ENCODE results near the gene TXLNB. TPM values are rescaled to one million over a fixed set of nuclear protein-coding genes. Genes with fewer than 3 reads are reported as not detected.

Gene TXLNB
- total RNA-seq, 1 experiment from 2014 or later, result 0.22 TPM

DNA sequence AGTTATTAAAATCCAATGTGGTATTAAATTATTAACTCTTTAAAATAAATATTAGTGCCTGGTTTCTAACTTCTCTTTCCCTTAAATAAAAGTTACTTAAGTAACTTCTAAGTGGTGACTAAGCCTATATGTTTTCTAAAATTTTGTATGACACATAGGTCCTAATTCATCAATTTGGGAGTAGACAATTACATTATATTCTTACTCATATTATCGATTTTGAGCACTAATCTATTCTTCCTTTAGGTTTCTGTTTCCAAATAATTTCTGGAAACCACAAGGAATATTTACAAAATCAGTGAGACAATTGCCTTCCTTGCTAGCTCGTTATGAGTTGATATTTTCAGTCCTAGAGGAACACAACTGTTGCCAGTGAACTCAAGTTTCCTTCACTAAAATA is 28.3 kb upstream of the TXLNB start:
- no peaks in the 10 kb centered on the region for H3K27me3 ChIP-seq (ENCODE audit: low read length)
- CTCF ChIA-PET, result no interaction called here
- ATAC-seq (no peak), DNase-seq (no peak)
- H3K4me2 ChIP-seq (ENCODE audit: low read length), result no peak overlapping the region
- H3K79me2 ChIP-seq (ENCODE audit: low read length), result no peaks in the 10 kb centered on the region
- H3K4me1 ChIP-seq (ENCODE audit: insufficient read depth, low read length), result peaks cover 9% of the 10 kb centered on the region; the same call in 1 of the 2 replicates
- POLR2A ChIA-PET (ENCODE audit: unreplicated experiment), result no interaction called here
- H3F3A ChIP-seq (ENCODE audit: low read length, unreplicated experiment), result no peaks in the 10 kb centered on the region
- no peak overlapping the region for H3K4me3 ChIP-seq (ENCODE audit: low read length)
- H2AFZ ChIP-seq (ENCODE audit: low read length), result no peak overlapping the region
- no peaks in the 10 kb centered on the region for H3K36me3 ChIP-seq (ENCODE audit: low read depth, low read length)
- no peaks in the 10 kb centered on the region for H3K9me3 ChIP-seq (ENCODE audit: low read length)
- intact Hi-C loops (cut with micrococcal nuclease), result no loop called here
- H3K9ac ChIP-seq (ENCODE audit: low read length), result no peak overlapping the region
- no peak for TF ChIP-seq EZH2 (IDR thresholded peaks at IDR 0.05; ENCODE audit: low read length, unreplicated experiment)
- TF ChIP-seq EZH2phosphoT487 (IDR thresholded peaks at IDR 0.05; ENCODE audit: borderline replicate concordance, low read length), result no peak
- TF ChIP-seq, protein P1, sequence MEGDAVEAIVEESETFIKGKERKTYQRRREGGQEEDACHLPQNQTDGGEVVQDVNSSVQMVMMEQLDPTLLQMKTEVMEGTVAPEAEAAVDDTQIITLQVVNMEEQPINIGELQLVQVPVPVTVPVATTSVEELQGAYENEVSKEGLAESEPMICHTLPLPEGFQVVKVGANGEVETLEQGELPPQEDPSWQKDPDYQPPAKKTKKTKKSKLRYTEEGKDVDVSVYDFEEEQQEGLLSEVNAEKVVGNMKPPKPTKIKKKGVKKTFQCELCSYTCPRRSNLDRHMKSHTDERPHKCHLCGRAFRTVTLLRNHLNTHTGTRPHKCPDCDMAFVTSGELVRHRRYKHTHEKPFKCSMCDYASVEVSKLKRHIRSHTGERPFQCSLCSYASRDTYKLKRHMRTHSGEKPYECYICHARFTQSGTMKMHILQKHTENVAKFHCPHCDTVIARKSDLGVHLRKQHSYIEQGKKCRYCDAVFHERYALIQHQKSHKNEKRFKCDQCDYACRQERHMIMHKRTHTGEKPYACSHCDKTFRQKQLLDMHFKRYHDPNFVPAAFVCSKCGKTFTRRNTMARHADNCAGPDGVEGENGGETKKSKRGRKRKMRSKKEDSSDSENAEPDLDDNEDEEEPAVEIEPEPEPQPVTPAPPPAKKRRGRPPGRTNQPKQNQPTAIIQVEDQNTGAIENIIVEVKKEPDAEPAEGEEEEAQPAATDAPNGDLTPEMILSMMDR (conservative IDR thresholded peaks at IDR 0.05; ENCODE audit: low read depth, low read length), result no peak
- no TSS peak for BruUV-seq (replicated peaks)
- no peaks in the 10 kb centered on the region for H4K20me1 ChIP-seq (ENCODE audit: low read length)
- H3K9me2 ChIP-seq (replicated peaks; ENCODE audit: low read length), result no peaks in the 10 kb centered on the region
- no peak overlapping the region for H3K27ac ChIP-seq (ENCODE audit: low read length)

DNA sequence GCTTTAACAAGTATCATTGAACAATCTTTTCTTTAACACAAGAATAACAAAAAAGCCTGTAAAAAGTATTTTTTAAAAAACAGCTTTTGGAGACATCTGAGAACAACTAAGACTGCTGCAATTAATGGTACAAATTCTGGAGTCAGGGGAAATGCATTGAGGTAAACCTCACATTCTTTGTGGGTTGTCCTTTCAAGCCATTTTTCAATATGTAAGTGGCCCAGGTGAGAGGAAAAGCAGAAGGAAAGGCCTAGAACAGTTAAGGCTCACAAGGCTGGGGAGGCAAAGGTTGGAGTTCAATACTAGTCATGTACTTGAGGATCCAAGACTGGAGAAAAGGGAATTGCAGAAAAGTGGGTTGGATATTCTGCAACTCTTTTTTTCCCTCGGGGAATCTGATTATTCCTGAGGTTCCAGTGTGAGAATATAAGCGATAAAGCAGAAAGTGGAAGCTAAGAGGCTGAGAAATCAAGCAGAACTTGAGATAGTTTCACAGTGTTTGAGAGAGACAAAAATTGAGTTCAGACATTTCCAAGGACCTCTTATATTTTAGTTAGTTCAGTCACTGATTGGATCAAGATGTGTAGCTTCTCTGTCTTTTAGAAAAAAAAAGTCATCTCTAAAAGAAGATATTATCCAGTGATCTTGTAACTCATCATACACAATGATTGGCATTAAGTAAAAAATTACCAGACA is 25.0 kb upstream of the TXLNB start:
- DNase-seq, result no peak
- H3K9me2 ChIP-seq (replicated peaks; ENCODE audit: low read length), result no peaks in the 10 kb centered on the region
- H3K4me1 ChIP-seq (ENCODE audit: insufficient read depth, low read length), result no peaks in the 10 kb centered on the region
- ChIA-PET POLR2A (ENCODE audit: unreplicated experiment) (no interaction called here), CTCF (no interaction called here)
- H4K20me1 ChIP-seq (ENCODE audit: low read length), result no peaks in the 10 kb centered on the region
- no peak overlapping the region for H3K4me3 ChIP-seq (ENCODE audit: low read length)
- H3K27me3 ChIP-seq (ENCODE audit: low read length), result no peaks in the 10 kb centered on the region
- TF ChIP-seq EZH2 (IDR thresholded peaks at IDR 0.05; ENCODE audit: low read length, unreplicated experiment) (no peak), EZH2phosphoT487 (IDR thresholded peaks at IDR 0.05; ENCODE audit: borderline replicate concordance, low read length) (no peak)
- TF ChIP-seq, protein P1 (conservative IDR thresholded peaks at IDR 0.05; ENCODE audit: low read depth, low read length), result no peak
- H3K36me3 ChIP-seq (ENCODE audit: low read depth, low read length), result no peaks in the 10 kb centered on the region
- no peak overlapping the region for H3K4me2 ChIP-seq (ENCODE audit: low read length)
- no peak overlapping the region for H3K9ac ChIP-seq (ENCODE audit: low read length)
- H2AFZ ChIP-seq (ENCODE audit: low read length), result no peak overlapping the region
- H3K27ac ChIP-seq (ENCODE audit: low read length), result no peak overlapping the region
- intact Hi-C loops (cut with micrococcal nuclease), result no loop called here
- no peak for ATAC-seq
- no peaks in the 10 kb centered on the region for H3K9me3 ChIP-seq (ENCODE audit: low read length)
- H3F3A ChIP-seq (ENCODE audit: low read length, unreplicated experiment), result no peaks in the 10 kb centered on the region
- no TSS peak for BruUV-seq (replicated peaks)
- no peaks in the 10 kb centered on the region for H3K79me2 ChIP-seq (ENCODE audit: low read length)

DNA sequence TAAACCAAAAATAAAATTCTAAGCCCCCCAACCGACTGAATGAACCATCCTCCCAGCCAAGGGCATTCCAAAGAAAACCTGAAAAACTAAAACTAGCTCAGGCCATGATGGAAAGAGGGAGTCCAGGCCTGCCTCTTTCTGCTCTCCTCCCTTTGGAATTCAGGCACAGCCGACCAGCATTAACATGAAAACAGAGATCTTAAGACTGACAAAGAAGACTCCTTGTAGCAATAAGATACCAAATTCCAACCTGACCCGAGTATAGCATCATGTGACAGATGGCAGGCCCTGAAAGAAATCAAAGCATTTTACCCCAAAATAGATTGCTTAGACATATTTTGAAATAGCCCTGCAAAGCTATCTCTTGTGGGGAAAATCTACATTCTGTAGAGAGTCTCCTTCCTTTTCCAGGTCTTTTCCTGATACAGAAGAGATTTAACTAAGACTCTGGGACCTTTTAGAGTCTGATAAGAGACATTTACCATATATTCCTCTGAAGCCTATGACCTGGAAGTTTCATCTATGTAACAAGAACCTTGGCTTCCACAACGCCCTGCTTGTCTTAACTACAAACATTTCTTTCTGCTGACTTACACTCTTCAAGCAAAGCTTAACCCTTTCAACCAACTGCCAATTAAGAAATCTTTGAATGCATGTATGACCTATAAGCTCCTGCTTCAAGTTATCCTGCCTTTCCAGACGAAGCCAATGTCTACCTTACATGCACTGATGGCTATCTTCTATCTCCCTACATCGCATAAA is 22.2 kb upstream of the TXLNB start:
- H3K9ac ChIP-seq (ENCODE audit: low read length), result no peak overlapping the region
- no peak overlapping the region for H3K4me2 ChIP-seq (ENCODE audit: low read length)
- no TSS peak for BruUV-seq (replicated peaks)
- CTCF ChIA-PET, result interaction anchor here (0.6 kb wide), 1 partner anchor 11 kb away, joined by 3 read pairs; no protein-coding TSS in a partner anchor
- H3K79me2 ChIP-seq (ENCODE audit: low read length), result no peaks in the 10 kb centered on the region
- H3K9me2 ChIP-seq (replicated peaks; ENCODE audit: low read length), result no peaks in the 10 kb centered on the region
- intact Hi-C loops (cut with micrococcal nuclease), result no loop called here
- H3F3A ChIP-seq (ENCODE audit: low read length, unreplicated experiment), result no peaks in the 10 kb centered on the region
- H3K4me3 ChIP-seq (ENCODE audit: low read length), result no peak overlapping the region
- H2AFZ ChIP-seq (ENCODE audit: low read length), result no peak overlapping the region
- H3K27me3 ChIP-seq (ENCODE audit: low read length), result no peaks in the 10 kb centered on the region
- no peak overlapping the region for H3K27ac ChIP-seq (ENCODE audit: low read length)
- DNase-seq (no peak), ATAC-seq (no peak)
- H3K36me3 ChIP-seq (ENCODE audit: low read depth, low read length), result no peaks in the 10 kb centered on the region
- H3K9me3 ChIP-seq (ENCODE audit: low read length), result no peaks in the 10 kb centered on the region
- H3K4me1 ChIP-seq (ENCODE audit: insufficient read depth, low read length), result peaks cover 4% of the 10 kb centered on the region
- no peak for TF ChIP-seq EZH2 (IDR thresholded peaks at IDR 0.05; ENCODE audit: low read length, unreplicated experiment)
- TF ChIP-seq EZH2phosphoT487 (IDR thresholded peaks at IDR 0.05; ENCODE audit: borderline replicate concordance, low read length), result no peak
- TF ChIP-seq, protein P1 (conservative IDR thresholded peaks at IDR 0.05; ENCODE audit: low read depth, low read length), result no peak
- no peaks in the 10 kb centered on the region for H4K20me1 ChIP-seq (ENCODE audit: low read length)
- POLR2A ChIA-PET (ENCODE audit: unreplicated experiment), result no interaction called here

Data from PC-3 (cell line).